HG02970 (cell line): Measurements from ENCODE around the gene KRTAP9-1.
"Not testable (repeated sequence)": the region's sequence is repeated elsewhere in the genome, so short reads cannot be mapped to it uniquely, and the experiment has no call there.

Experiments
- ATAC-seq: cut with Tn5 transposase; IDR thresholded peaks from one replicate; pipeline ENCODE4 v1.9.1; 2021; ENCODE audit warnings: mild to moderate bottlenecking, moderate library complexity, moderate number of reproducible peaks; ENCODE audit not compliant: unreplicated experiment, low FRiP score

The KRTAP9-1 gene

GRCh38 chr17:41178341-41178740 is 11.3 kb upstream of the KRTAP9-1 start:
- no peak for ATAC-seq

DNA sequence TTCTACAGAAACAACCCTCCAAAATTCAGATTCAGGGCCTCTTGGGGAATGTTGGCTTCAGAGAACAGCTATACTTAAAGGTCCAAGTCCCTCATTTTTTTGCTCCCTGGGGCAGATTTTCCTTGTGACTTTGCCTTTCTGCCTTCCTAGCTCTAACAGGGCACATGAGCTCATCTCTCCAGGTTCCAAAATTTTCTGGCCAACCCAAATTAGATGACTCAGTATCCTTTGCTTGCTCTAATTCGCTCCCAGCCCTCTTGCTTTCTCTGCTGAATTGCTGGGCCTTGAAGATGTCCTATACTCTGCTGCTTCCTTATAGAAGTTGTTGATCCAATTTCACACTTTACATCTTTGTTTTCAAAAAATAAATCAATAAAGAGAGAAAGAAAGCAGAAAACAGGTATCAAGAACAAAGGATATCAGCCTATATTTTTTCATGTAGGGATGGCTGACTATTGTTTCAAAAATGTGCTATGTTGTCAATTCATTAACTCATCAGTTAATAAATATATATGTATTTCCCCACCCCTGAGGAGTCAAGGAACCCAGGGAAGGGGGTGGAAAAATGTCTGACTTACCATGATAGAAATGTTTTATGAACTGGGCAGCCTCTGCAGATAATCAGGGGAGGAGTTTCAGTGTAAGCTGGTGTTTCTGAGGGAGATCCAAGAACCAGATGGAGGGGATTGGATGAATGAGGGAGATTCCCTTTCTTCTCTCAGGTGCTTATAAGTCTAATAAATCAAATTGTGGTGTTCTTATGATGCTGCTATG is 10.7 kb upstream of the KRTAP9-1 start:
- ATAC-seq: no peak

- ATAC-seq: no peak
Measured at GRCh38 chr17:41184480-41184961, 5.2 kb upstream of the KRTAP9-1 start, which contains the start of gene KRTAP4-1. KRTAP4-1 (minus strand) TSS chr17:41184911; CDS start chr17:41184854, 57 bp downstream.

- no peak for ATAC-seq
Measured at GRCh38 chr17:41185001-41185400, 4.7 kb upstream of the KRTAP9-1 start.

DNA sequence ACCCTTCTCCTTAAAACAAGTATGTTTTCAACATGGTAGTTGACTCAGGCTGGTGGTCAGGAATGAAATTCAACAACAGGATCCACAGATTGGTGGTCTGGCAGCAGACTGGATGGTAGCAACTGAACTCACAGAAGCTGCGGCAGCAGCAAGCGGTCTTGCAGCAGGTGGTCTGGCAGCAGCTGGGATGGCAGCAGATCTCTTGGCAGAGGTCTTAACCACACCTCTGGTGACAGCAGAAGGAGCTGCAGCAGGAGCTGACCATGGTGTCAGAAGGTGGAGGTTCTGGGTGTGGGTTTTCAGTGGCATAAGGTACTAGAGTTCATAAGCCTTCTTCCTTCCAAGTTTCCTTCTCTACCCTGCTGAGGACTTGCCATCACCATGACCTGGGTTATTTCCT is 2.8 kb upstream of the KRTAP9-1 start:
- no peak for ATAC-seq

- no peak for ATAC-seq
Measured at GRCh38 chr17:41190328-41190727, 641 bp downstream of the KRTAP9-1 start.

DNA sequence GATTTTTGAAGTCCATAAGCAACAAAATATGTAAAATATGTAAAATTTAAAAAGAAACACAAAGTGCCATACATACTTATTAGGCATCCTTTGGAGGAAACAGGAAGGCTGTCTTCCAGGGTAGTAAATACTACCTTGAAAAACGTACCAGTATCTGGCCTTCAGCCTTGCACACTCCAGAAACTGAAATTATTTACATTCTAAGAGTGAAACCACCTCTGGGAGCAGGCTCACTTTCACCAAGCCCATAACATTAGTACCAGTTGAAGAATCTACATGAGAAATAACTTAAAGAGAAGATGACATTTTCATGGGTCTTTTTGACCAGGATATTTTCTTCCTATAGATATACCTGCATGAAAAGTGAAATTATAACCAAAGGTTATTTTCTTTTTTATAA is 6.4 kb downstream of the KRTAP9-1 start:
- ATAC-seq: no peak

GRCh38 chr17:41199421-41200078 is 9.9 kb downstream of the KRTAP9-1 start:
- no peak for ATAC-seq

GRCh38 chr17:41211845-41212466 is 22.3 kb downstream of the KRTAP9-1 start:
- ATAC-seq: no peak

- ATAC-seq: no peak
Measured at GRCh38 chr17:41212524-41213169, 23.0 kb downstream of the KRTAP9-1 start.

DNA sequence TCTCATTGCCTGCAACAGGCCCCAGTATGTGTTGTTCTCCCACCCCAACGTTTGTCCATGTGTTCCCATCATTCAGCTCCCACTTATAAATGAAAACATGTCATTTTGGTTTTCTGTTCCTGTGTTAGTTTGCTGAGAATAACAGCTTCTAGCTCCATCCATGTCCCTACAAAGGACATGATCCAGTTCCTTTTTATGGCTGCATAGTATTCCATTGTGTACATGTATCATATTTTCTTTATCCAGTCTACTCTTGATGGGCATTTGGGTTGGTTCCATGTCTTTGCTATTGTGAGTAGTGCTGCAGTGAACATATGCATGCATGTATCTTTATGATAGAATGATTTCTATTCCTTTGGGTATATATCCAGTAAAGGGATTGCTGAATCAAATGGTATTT is 26.0 kb downstream of the KRTAP9-1 start:
- ATAC-seq: no peak

- ATAC-seq: no peak
Measured at GRCh38 chr17:41223821-41224220, 34.1 kb downstream of the KRTAP9-1 start.

DNA sequence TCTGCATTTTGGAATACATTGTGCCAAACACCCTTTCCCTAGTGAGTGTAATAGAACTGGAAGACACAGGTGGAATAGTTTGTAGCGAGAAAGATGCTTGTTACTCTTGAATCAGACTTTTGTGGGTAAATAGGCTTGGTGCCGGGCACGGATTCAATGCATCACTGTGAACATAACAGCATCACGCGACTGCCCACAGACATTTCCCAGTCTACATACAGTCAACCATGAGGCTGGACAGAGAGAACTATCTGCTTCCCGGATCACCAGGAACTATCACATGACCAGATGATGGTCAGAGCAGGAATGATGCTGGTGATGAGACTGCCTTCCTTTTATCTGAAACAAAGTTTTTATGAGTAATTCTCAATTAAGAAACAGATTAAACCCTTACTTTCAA is 36.4 kb downstream of the KRTAP9-1 start:
- ATAC-seq: no peak

DNA sequence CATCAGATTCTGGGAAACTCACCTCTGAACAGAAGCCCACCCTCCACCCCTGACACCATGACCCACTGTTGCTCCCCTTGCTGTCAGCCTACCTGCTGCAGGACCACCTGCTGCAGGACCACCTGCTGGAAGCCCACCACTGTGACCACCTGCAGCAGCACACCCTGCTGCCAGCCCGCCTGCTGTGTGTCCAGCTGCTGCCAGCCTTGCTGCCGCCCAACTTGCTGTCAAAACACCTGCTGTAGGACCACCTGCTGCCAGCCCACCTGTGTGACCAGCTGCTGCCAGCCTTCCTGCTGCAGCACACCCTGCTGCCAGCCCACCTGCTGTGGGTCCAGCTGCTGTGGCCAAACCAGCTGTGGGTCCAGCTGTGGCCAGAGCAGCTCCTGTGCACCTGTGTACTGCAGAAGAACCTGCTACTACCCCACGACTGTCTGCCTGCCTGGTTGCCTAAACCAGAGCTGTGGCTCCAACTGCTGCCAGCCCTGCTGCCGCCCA is 37.0 kb downstream of the KRTAP9-1 start, which contains the start of gene KRTAP9-2:
Gene KRTAP9-2 (plus strand): TSS at position 51 of the 498 bp plus-strand sequence. CDS start 7 bp downstream, at position 58.
- ATAC-seq: not testable (repeated sequence)

- ATAC-seq: no peak
Measured at GRCh38 chr17:41230094-41230493, 40.4 kb downstream of the KRTAP9-1 start.

- no peak for ATAC-seq
Measured at GRCh38 chr17:41231731-41232130, 42.0 kb downstream of the KRTAP9-1 start.

GRCh38 chr17:41232399-41233105 is 42.9 kb downstream of the KRTAP9-1 start, which contains the start of gene KRTAP9-3:
KRTAP9-3 (plus strand) TSS chr17:41232449; CDS start chr17:41232502, 53 bp downstream.
- not testable (repeated sequence) for ATAC-seq

DNA sequence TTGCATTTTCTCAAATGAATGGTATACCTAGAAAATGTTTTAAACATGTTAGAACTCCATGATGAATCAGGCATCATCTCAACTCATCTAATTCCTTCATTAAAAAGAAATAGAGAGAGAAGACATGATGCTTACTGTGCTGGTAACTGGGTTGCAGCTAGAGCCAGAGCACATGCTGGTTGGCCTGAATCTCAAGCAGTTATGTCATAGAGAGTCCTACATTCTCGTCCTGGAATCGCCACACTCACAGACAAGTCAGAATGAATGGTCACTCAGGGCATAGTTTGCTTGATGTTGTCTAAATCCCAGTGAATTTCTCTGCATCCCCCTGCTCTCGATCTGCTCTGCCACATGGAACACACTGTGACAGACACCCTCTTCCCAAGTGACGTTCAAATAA is 47.4 kb downstream of the KRTAP9-1 start:
- ATAC-seq: not testable (repeated sequence)

- ATAC-seq: not testable (repeated sequence)
Measured at GRCh38 chr17:41237949-41238437, 48.3 kb downstream of the KRTAP9-1 start, which contains the start of gene KRTAP9-8. KRTAP9-8 (plus strand) TSS chr17:41237999; CDS start chr17:41238052, 53 bp downstream.
